ENCODE data around the gene DRC7.

The DRC7 gene

DNA sequence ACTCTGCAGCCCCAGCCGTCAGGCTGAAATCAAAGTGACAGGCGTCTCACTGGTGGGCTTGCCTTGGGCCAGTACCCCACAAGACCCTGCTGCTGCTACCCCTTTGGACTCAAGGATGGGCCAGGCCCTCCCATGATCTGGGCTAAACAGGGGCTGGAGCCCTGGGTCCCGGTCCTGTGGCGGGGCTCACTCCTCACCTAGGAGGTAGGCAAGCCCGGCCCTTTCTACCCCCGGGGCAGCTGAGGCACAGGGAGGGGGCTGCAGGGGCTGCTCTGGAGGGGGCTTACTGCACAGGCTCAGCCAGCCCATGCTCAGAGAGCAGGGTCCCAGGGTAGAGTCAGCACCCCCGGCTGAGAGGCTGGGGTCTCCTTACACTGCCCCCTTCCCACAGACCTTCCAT lies 64.5 kb downstream of the DRC7 start:
- no peak for DNase-seq (ENCODE audit: low read depth in 1 of 2, low spot score in 1 of 2)
- no peak for TF ChIP-seq JUND (IDR thresholded peaks at IDR 0.05; ENCODE audit: low read depth)
- in situ Hi-C loops (cut with HindIII; ENCODE audit: low pct_unique_long_range_greater_than_20kb, low sequenced_read_pairs) = no loop called here

DNA sequence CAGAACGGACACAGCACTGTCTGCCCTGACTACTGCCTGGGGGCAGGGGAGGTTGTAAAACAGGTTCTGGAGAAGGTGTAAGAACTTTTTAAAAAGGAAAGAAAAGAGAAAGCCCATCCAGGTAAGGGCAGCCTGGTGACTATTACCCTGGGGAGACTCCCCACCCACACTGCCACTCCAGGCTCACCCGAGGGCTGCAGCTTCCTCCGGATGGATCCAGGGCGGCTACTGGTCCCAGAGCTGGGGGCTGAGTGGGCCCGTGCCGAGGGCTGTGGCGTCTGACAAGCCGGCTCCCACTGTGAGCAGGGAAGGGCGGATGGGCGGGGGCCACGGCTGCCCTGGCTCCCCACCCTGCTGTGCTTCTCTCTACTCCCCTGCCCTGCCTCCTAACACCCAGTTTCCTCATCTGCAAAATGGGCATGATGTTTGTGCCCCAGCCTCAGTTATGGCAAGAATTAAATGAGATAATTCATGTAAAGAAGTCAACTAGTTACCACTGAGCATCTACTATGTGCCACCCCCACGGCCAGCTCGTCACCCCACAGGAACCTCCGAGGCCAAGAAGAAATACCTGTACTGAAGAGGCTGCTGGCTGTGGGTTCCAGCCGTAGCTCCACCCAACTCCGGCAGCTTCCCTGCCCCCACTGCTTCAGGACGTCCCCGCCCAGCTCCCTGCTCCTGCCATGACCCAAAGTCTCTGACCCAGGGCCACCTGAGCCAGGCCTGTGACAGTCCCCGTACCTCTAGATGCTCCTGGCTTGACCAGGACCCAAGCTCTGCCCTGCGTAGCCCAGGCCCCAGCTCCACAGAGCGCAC lies 65.1 kb downstream of the DRC7 start:
- in situ Hi-C loops (cut with HindIII; ENCODE audit: low pct_unique_long_range_greater_than_20kb, low sequenced_read_pairs) = no loop called here
- no peak for TF ChIP-seq JUND (IDR thresholded peaks at IDR 0.05; ENCODE audit: low read depth)
- DNase-seq (ENCODE audit: low read depth in 1 of 2, low spot score in 1 of 2) = peak in 1 of 2 experiments; percentile 79

DNA sequence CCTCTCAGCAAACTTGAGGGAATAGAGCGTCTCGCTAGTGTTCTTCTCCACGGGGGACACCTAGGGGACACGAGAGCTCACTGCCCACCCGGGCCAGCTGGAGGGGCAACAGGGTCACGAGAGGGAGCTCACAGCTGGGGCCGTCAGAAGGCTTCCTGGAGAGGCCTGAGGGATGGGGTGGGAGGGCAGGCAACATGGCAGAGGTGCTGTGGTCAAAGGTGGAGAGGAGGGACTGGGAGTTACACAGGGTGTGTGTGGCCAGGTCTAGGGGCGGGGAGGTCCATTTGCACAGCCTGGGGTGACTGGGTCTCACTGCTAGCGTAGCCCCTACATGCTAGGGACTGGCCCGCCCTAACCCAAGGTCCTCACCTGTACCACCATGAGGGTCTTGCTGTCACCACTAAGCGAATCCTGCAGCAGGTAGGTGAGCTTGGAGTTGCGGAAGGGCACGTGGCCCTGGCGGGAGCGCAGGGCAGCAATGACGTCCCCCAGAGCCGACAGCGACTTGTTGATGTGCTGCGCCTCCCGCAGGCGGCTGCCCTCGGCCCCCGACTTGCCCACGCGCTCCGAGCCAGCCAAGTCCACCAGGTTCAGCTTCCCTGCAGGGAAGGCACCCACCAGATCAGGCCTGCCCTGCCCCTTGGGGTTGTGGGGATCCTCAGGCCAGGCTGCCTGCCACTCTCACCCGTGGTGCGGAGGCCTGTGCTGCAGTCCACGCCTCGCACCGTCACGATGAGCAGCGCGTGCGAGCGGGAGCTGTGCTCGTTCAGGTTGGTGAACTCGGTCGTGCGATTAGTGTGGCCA lies 66.0 kb downstream of the DRC7 start:
- DNase-seq (ENCODE audit: low read depth in 1 of 2, low spot score in 1 of 2) = no peak
- in situ Hi-C loops (cut with HindIII; ENCODE audit: low pct_unique_long_range_greater_than_20kb, low sequenced_read_pairs) = no loop called here
- TF ChIP-seq JUND (IDR thresholded peaks at IDR 0.05; ENCODE audit: low read depth) = no peak

DNA sequence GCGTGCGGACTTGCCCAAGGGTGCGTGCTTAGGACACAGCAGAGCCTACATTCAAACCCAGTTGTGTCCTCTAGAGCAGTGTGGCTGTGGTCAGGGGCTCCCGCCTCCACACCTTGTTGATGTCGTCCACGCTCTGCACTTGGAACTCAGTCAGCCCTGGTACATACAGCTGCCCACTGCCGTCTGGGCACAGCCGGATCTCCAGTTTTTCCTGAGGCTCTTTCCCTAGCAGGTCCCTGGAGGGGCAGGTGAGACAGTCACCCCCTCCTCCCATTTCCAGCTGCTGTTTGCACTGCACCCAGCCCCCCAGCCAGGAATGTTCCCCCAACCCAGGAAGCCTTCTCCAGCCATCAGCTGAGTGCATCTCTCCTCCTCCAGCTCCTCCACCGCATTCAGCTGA lies 66.7 kb downstream of the DRC7 start:
- TF ChIP-seq JUND (IDR thresholded peaks at IDR 0.05; ENCODE audit: low read depth) = no peak
- in situ Hi-C loops (cut with HindIII; ENCODE audit: low pct_unique_long_range_greater_than_20kb, low sequenced_read_pairs) = no loop called here
- no peak for DNase-seq (ENCODE audit: low read depth in 1 of 2, low spot score in 1 of 2)

DNA sequence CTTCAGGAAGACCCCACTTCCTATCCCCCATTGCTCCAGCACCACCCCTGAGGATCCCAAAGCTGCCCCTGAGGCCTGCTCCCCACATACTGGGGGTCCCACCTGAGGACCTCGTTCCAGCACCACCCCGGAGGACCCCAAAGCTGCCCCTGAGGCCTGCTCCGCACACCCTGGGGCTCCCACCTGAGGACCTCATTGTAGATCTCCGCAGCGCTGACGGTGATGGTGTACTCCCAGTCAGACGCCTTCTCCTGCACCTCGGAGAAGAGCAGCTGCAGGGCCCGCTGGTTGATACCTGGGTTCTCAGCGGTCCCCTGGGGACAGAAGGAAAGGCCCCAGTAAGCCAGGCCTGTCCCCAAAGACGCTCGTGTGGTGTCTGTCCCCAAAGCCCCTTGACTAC lies 67.4 kb downstream of the DRC7 start:
- in situ Hi-C loops (cut with HindIII; ENCODE audit: low pct_unique_long_range_greater_than_20kb, low sequenced_read_pairs) = no loop called here
- TF ChIP-seq JUND (IDR thresholded peaks at IDR 0.05; ENCODE audit: low read depth) = no peak
- DNase-seq (ENCODE audit: low read depth in 1 of 2, low spot score in 1 of 2) = no peak

DNA sequence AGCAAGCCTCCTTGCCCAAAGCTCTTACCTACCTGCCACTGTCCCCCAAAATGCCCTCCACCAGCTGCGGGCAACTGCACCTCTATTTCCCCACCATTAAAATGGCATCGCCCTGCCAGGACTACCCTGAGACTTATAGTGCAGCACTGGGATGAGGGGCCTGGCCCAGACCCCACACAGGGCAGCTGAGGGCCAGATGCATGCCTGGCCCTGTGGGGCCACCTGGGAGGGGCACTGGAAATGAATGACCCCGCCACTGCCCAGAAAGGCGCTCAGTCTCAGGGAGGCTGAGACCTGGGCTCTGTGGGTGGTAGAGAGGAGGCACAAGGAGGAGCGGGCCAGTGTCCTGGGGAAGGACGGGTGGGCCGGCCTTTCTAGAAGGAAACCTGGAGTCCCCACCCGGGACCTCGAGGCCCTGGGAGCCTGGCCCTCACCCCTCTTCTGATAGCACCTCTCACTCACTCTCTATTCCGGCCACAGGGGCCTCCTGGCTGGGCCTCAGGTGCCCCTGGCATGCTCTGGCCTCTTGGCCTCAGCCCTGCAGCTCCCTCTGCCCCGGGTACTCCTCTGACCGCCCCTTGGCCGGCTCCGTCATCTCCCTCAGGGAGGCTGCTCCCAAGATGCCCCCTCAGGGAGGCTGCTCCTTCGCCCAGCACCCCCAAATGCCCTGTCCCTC lies 67.9 kb downstream of the DRC7 start:
- TF ChIP-seq JUND (IDR thresholded peaks at IDR 0.05; ENCODE audit: low read depth) = no peak
- no peak for DNase-seq (ENCODE audit: low read depth in 1 of 2, low spot score in 1 of 2)
- in situ Hi-C loops (cut with HindIII; ENCODE audit: low pct_unique_long_range_greater_than_20kb, low sequenced_read_pairs) = no loop called here

DNA sequence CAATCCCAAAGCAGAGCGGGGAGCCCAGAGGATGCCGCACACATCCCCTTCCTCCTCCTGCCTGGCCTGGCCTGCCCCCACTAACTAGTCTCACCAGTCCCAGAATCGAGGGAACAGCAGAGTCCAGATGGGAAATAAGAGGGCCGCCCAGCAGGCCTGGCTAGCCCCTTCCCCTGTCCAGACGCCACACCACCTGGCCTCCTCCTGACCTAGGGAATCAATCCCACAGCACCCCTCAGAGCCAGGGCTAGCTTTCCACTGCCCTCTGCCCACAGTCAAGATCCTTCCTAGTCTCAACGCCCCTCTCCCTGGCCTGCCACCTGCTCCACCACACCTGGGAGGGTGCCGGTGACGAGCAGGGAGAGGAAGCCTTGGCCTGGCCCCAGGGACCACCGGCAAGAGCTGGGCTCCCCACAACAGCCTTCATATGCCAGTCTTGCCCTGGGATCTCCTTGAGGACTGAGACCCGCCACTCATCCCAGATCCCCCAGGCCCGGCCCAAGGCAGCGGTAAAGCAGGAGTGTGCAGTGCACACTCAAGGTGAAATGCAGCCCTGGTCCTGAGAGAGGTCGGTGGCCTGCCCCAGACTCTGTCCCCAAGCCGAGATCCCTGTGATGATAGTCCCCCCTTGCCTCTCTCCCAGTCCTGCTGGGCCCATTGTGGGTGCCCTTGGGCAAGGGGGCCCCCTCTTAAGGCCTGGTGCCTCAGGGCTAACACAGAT lies 68.8 kb downstream of the DRC7 start:
- in situ Hi-C loops (cut with HindIII; ENCODE audit: low pct_unique_long_range_greater_than_20kb, low sequenced_read_pairs) = no loop called here
- no peak for TF ChIP-seq JUND (IDR thresholded peaks at IDR 0.05; ENCODE audit: low read depth)

DNA sequence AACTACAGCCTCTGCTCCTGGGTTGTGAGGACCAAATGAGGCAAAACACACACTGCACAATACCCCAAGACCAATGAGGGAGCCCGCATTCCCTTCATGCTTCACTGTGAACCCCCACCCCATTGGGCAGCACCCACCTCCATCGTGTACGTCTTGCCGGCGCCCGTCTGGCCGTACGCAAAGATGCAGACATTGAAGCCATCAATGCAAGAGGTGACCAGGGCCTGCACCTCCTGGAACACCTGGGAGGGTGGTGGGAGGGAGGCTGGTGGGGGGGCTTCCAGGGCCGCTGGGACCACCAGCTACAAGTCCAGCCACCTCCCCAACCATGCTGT lies 69.4 kb downstream of the DRC7 start:
- in situ Hi-C loops (cut with HindIII; ENCODE audit: low pct_unique_long_range_greater_than_20kb, low sequenced_read_pairs) = no loop called here
- no peak for TF ChIP-seq JUND (IDR thresholded peaks at IDR 0.05; ENCODE audit: low read depth)
- no peak for DNase-seq (ENCODE audit: low read depth in 1 of 2, low spot score in 1 of 2)

More for the DNA sequence above, 68.8 kb downstream of the DRC7 start:
- DNase-seq (ENCODE audit: low read depth in 1 of 2, low spot score in 1 of 2) = no peak

DNA sequence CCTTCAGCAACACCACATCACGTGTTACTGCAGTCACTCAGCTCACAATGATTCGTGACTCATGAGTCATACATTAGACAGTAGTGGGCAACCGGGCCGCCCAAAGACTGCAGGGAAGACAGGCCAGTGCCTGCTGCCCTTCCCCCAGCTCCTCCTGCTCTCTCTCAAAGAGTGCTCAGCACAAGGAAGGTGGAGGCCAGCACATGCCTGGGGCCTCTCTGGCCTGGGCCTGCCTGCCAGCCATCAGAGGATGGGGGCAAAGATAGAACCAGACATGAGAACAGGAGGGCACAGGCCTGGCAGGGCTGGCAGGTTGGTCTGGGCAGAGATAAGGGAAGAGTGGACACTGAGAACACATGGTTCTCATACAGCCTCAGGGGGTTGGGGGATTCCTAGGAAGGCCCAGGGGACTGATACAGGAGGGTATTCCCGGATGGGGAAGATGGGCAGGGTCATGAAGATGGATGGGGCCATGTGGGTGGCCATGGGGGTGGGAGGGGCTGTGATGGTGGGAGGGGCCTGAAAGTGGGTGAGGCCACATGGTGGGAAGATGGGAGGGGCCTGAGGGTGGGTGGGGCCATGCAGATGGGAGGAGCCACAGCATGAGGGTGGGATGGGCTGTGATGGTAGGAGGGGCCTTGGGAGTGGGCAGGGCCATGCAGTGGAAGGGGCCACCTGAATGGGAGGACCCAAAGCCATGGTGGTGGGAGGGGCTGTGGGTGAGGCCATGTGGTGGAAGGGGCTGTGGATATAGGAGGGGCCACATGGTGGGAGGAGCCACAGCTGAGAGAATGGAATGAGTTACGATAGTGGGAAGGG lies 69.9 kb downstream of the DRC7 start:
- DNase-seq (ENCODE audit: low read depth in 1 of 2, low spot score in 1 of 2) = peak; percentile 23 to 85
- no peak for TF ChIP-seq JUND (IDR thresholded peaks at IDR 0.05; ENCODE audit: low read depth)
- in situ Hi-C loops (cut with HindIII; ENCODE audit: low pct_unique_long_range_greater_than_20kb, low sequenced_read_pairs) = no loop called here

DNA sequence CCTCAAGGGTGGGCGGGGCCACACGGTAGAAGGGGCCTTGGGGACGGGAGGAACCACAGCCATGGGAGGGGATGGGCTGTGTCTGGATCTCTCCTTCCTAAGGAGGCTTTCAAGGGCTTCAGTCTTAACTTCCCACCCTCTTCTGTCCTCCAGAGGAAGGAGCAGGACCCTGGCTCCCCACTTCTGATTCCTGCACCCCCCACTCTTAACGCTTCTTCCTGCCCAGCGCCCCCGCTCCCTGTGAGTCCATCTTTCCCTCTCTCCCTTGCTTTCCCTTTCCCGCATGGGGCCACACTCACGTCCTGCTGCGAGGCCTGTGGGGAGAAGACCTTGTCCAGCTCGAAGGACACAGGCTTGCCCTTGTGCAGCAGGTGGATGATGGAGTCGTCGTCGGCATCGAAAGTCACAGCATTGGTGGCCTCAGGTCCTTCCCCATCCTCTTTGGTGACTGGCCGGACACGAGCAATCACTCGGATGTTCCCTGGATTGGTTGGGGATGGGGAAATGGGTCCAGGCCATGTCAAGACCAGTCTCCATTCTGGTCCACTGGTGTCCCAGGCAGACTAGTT lies 70.6 kb downstream of the DRC7 start:
- no peak for DNase-seq (ENCODE audit: low read depth in 1 of 2, low spot score in 1 of 2)
- in situ Hi-C loops (cut with HindIII; ENCODE audit: low pct_unique_long_range_greater_than_20kb, low sequenced_read_pairs) = no loop called here
- TF ChIP-seq JUND (IDR thresholded peaks at IDR 0.05; ENCODE audit: low read depth) = no peak

DNA sequence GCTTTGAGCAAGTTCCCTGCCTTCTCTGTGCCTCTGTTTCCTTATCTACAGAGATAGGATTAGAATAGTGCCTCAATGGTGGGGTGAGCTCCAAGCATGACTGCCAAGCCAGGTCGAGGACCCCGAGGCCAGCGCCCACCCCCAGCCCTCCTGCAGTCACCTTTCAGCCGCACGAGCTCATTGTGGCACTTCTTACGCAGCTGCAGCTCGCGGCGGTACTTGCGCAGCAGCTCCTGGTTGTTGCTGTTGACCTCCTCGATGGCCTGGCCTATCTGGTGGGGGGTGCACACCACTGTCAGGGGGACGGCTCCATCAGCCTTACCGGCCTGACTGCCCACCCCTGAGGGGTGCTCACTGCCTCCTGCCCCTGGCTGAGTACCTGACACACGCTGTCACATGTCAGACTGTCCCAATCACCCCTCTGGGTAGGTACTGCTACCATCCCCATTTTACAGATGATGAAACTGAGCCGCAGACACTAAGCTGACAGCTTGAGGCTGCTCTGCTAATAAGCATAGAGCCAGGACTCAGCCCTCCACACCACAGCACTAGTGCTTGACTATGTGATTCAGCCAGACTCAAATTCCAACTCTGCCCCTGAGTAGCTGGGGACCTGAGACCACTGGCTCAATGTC lies 72.2 kb downstream of the DRC7 start:
- in situ Hi-C loops (cut with HindIII; ENCODE audit: low pct_unique_long_range_greater_than_20kb, low sequenced_read_pairs) = no loop called here
- DNase-seq (ENCODE audit: low read depth in 1 of 2, low spot score in 1 of 2) = no peak
- TF ChIP-seq JUND (IDR thresholded peaks at IDR 0.05; ENCODE audit: low read depth) = no peak

Measured in T47D (cell line).